Measurements from ENCODE around the gene ALPP.

Gene ALPP

DNA sequence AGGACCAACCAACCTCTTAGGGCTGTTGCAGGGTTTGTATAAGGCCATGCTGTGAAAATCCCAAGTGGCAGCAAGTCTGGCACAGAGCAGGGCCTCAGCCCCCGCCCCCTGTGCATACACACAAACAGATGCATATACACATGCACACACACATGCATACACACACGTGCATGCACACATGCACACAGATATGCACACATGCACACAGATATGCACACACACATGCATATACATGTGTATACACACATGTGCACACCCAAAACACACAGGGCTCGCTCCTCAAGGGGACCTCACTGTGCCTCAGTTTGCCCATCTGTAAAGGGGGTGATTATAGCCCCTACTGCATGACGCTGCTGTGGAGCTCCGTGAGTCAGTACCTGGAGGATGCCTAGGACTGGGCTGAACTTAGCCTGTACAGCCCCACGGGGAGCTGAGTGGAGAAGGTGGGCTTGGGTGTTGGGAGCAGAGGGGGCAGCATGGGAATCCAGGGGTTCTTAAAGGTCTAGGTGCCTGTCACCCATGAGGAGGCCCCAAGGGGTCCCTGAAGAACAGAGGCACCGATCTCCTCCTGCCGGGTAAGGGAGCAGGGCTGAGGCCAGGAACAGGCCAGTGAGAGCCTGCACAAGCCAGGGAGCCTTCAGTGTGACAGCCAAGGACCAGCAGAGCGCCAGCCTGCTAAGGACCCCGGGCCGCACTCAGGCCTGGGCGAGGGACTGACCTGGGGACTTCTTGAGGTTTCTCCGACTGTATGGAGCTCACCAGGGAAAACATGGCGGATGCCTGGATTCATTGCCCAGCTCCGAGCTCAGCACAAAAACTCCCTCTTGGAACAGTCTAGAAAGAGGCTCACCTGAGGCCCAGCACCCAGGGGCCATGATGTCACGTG lies 53.4 kb downstream of the ALPP start:
- no peak for DNase-seq
